Stimulated activated CD8-positive, alpha-beta memory T cell treated with anti-CD3 and anti-CD28 coated beads, Interleukin-15, amount 100 ng/mL, for 24 hours (primary cell): ENCODE results near the gene NARF.
"Not testable (repeated sequence)": the region's sequence is repeated elsewhere in the genome, so short reads cannot be mapped to it uniquely, and the experiment has no call there.

Experiments used
- DNase-seq: peaks from one replicate; pipeline ENCODE4 v3.0.0-alpha.2; 2020; ENCODE audit warnings: low read depth

The NARF gene

DNA sequence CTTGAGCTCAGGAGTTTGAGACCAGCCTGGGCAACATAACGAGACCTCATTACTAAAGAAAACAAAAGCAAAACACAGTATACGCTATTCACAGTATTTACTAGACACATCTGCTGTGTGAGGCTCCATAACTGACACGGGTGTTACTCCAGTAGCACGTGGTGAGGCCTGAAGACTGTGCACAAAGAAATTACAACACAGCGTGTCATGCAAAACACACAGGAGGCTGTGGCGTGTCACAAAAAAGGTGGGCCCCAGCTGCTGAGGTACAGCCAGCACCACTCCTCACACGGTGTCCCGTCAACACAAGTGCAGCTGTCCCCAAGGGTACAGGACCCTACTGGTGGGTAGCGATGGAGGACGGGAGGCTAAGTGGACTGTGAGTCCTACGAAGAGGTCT is 10.7 kb upstream of the NARF start:
- no peak for DNase-seq

DNA sequence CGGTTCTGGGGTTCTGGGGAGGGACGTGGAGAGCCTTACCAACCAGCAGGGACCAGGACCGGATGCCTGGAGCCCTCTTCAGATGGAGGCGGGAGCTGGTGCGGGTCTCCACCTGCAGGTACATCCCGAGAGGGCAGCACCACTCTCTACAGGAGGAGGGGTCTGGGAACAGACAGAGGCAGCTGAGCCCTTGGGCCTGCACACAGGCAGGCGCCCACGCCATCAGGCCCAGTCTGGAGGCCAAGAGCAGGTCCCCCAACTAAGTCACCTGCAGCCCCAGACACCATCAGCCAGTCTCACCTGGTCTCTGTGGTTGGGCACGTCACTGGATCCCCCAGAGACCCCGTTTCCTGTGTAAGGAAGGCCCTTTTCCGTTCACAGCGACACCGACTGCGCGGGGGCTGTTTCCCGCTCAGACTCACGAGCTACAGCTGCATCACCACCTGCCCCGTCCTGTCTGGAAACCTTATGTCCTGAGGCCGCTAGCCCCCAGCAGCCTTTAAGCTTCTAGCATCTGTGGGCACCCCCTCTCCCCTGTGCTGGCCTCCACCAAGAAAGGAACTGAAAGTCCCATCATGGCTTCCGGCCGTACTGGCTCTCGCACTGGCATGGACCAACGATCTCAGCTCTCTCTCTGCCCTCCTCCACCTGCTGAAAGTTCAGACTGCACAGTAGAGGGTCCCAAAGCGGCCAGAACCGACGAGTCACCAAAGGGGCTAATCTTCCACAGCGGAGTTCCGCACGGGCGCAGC is 9.2 kb upstream of the NARF start:
- DNase-seq = peak; percentile 35

DNA sequence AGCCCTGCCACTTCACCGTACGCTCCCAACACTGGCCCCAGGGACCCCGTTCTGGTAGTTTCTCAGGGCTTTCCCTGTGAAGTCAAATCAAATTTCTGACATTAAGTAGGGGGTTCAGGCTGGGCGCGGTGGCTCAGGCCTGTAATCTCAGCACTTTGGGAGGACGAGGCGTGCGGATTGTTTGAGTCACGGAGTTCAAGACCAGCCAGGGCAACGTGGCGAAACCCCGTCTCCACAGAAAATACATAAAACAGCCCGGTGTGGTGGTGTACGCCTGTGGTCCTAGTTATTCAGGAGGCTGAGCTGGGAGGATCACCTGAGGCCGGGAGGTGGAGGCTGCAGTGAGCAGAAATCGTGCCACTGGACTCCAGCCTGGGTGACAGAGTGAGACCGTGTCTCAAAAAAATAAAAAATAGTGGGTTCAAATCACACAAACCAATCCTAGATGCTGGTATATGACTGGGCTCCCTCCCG is 8.6 kb upstream of the NARF start:
- DNase-seq = no peak

- DNase-seq = peak; percentile 97
Observed at GRCh38 chr17:82450357-82451106, 8.0 kb upstream of the NARF start, which contains the start of gene CYBC1. TSS of gene CYBC1 (minus strand) at chr17:82450752. CDS start at chr17:82449254, 1,498 bp downstream.

GRCh38 chr17:82452162-82452561 is 6.4 kb upstream of the NARF start:
- DNase-seq = no peak

DNA sequence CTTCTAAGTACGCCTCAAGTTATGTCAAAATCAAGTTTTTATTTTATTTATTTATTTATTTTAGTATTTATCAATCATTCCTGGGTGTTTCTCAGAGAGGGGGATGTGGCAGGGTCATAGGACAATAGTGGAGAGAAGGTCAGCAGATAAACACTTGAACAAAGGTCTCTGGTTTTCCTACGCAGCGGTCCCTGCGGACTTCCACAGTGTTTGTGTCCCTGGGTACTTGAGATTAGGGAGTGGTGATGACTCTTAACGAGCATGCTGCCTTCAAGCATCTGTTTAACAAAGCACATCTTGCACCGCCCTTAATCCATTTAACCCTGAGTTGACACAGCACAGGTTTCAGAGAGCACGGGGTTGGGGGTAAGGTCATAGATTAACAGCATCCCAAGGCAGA is 5.4 kb upstream of the NARF start:
- not testable (repeated sequence) for DNase-seq

GRCh38 chr17:82453706-82454105 is 4.8 kb upstream of the NARF start:
- not testable (repeated sequence) for DNase-seq

DNA sequence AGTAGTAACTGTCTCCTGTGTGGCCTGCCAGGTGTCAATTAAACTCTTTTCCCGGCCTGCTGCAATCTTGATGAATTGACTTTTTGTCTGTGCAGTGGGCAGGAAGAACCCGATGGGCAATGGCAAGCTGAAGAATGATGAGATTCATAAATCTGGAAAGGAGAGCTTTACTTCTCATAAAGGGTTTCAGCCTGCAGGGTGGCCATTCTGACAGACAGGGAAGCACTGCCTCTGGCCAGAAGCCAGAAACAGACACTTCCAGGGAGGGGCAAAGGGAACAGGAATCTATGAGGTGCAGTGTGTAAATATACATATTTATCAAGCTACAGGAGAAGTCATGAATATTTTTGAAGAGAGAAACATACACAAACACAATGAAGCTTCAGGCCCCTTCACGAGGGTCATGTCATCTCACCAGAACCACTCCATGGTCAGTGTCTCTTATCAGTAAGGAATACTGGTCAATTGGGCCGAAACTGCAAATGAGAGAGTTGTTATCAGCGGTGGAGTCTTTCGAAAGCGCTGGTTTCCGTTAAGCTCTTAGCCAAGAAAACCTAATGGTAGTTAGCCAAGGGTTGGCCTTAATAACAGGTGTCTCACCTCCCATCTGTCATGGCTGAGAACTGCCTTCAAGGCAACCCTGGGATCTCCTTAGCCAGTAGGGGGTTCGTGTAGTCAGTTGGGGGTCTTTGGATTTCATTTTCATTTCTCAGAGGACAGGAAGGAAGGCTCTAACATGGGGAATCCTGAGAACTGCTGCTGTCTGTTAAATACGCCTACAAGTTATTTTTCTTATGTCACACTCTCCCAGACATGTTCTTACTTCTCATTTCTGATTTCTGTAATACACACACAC is 1.2 kb upstream of the NARF start:
- DNase-seq = no peak

DNA sequence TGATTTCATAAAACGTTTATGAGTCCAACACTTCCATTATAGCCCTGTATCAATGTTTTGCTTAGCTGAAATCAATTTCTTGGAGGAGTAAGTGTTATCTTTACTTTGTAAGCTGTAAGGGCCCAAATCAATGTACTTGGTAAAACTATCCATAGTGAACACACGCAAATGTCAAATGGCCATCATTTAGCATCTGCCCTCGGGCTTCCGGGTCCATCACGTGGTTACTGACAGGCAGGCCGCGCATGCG is 687 bp upstream of the NARF start:
- no peak for DNase-seq

GRCh38 chr17:82458885-82459424 is 414 bp downstream of the NARF start:
- DNase-seq = no peak

GRCh38 chr17:82459936-82460335 is 1.4 kb downstream of the NARF start:
- DNase-seq = not testable (repeated sequence)

DNA sequence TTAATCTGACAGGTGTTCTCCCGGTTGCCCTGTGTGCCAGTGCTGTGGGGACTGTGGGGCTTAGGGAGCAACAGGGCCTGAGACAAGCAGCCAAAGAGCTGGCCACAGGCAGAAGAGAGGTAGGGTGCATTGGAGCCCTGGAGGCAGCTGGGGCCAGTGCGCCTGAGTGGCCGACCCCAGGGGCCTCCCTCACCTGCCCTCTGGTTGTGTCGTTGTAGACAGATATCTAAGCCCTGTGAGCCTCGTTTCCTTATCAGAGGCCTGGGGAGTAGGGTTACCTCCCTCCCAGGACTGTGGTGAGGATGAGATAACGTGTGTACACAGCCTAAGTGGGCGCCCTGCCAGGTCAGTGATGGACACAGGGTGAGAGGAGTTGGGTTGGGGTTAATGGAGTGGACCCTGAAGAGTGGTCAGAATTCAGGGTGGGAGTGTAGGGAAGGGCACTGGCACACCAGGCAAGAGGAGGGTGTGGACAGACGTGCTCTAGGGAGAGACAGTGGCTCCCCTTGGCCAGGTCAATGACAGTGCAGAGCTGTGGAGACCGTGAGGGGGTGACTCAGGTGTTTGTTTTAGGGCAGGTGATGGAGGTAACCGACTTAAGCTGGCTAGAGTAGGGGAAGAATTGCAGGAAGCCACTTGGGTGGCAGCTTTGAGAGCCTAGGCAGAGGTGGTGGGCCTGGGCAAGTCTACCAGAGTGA is 3.4 kb downstream of the NARF start:
- DNase-seq = no peak

- no peak for DNase-seq
Observed at GRCh38 chr17:82463391-82463790, 4.8 kb downstream of the NARF start.

GRCh38 chr17:82463925-82464566 is 5.5 kb downstream of the NARF start:
- DNase-seq = no peak

GRCh38 chr17:82464567-82464929 is 6.0 kb downstream of the NARF start:
- DNase-seq = no peak

GRCh38 chr17:82465023-82465603 is 6.6 kb downstream of the NARF start:
- no peak for DNase-seq

GRCh38 chr17:82468692-82469091 is 10.2 kb downstream of the NARF start:
- no peak for DNase-seq

- no peak for DNase-seq
Observed at GRCh38 chr17:82470065-82470464, 11.5 kb downstream of the NARF start.

GRCh38 chr17:82474223-82475010 is 15.9 kb downstream of the NARF start:
- no peak for DNase-seq

- no peak for DNase-seq
Observed at GRCh38 chr17:82475458-82475857, 16.9 kb downstream of the NARF start.
